GM12874 (cell line): Measurements from ENCODE around the gene SUSD3.

Source experiments
- TF ChIP-seq, protein P1 (sequence below): IDR thresholded peaks from 2 replicates; pipeline ENCODE4 v1.5.1; 2011; ENCODE audit warnings: low read depth, mild to moderate bottlenecking, control low read depth, low read length, moderate library complexity; ENCODE audit not compliant: insufficient read depth

The SUSD3 gene

GRCh38 chr9:93130861-93131481, 72.5 kb downstream of the SUSD3 start:
- TF ChIP-seq, protein P1, sequence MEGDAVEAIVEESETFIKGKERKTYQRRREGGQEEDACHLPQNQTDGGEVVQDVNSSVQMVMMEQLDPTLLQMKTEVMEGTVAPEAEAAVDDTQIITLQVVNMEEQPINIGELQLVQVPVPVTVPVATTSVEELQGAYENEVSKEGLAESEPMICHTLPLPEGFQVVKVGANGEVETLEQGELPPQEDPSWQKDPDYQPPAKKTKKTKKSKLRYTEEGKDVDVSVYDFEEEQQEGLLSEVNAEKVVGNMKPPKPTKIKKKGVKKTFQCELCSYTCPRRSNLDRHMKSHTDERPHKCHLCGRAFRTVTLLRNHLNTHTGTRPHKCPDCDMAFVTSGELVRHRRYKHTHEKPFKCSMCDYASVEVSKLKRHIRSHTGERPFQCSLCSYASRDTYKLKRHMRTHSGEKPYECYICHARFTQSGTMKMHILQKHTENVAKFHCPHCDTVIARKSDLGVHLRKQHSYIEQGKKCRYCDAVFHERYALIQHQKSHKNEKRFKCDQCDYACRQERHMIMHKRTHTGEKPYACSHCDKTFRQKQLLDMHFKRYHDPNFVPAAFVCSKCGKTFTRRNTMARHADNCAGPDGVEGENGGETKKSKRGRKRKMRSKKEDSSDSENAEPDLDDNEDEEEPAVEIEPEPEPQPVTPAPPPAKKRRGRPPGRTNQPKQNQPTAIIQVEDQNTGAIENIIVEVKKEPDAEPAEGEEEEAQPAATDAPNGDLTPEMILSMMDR: no peak

- TF ChIP-seq, protein P1: no peak
These were observed 73.2 kb downstream of the SUSD3 start for GRCh38 chr9:93131599-93132286.

GRCh38 chr9:93132287-93132927, 73.9 kb downstream of the SUSD3 start:
- TF ChIP-seq, protein P1: no peak

- TF ChIP-seq, protein P1: no peak
These were observed 74.6 kb downstream of the SUSD3 start for GRCh38 chr9:93132946-93133680.

GRCh38 chr9:93133681-93134014, 75.1 kb downstream of the SUSD3 start:
- TF ChIP-seq, protein P1: no peak

DNA sequence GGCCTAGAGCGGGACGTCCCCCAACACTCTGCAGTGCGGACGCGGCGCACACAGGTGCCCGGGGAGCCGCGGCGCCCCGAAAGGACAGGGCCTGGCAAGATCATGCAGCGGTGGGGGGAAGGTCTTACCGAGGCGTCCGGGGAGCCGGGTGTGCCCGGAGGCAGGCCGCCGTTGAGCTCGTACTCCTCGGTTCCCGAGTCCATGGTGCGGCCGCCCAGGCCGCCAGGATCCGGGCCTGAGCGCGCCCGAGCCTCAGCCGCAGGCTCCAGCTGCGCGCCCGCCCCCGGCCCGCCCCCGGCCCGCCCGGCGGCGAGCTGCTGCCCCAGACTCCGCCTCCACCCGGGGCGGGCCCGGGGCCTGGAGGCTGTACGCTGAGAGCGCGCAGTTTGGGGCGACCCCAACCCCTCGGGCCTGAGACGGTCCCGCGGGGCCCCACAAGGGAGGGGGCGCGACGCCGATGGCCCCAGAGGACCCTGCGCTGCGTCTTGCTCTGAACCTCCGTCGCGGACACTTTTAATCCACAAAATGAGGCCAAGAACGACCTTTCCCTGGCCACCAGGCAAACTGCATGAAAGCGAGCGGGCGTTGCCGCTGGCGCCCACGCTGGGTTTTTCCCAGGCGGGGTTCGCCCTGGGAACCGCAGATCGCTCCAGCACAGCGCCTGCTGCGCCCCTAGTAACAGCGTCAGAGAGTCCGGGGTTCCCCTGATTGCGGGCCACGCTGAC, 75.7 kb downstream of the SUSD3 start, which contains the start of gene NINJ1:
Gene NINJ1 (minus strand): TSS at position 237 of the 725 bp plus-strand sequence. CDS start 34 bp downstream, at position 203.
- TF ChIP-seq, protein P1: no peak
